Left cardiac atrium (tissue), 4 donors: ENCODE results near the gene FCGR3B. TPM values are rescaled to one million over a fixed set of nuclear protein-coding genes. Genes with fewer than 3 reads are reported as not detected.
A peak's percentile ranks its signal among the peaks of the same experiment; 100 is the strongest.
"Not testable (repeated sequence)": the region's sequence is repeated elsewhere in the genome, so short reads cannot be mapped to it uniquely, and the experiment has no call there.

ENCODE experiments used
- ATAC-seq, 2 donors: fragments of 200-7000 bp; cut with Tn5 transposase; one replicate each; pipeline ENCODE4 v1.9.1; 2020; ENCODE audit warnings: mild to moderate bottlenecking in 2 of 2, moderate library complexity in 2 of 2
- DNase-seq: peaks from one replicate; pipeline ENCODE4 v3.0.0-alpha.2; 2020
- intact Hi-C, 2 donors: fragments of 100-400 bp; cut with DNase I; formaldehyde crosslinking; loops; one replicate each; pipeline versions ENCODE4 v1.14.1 to v1.15.1; 2022 to 2023
- total RNA-seq, 2 donors: library from RNA; stranded (reverse); fragmentation: NEBNext Ultra II Directional; extraction: Animal tissue kit (Norgen Biotek cat#: 25700); gene quantifications; one replicate each; pipeline ENCODE4 v1.2.1, GENCODE V29; 2021
- donor health status: DM: no; HTN: yes; CAD: no.
- donor health status: DM: no; HTN: yes; CAD: no; lungs with severe emphysema.
- donor health status: DM: yes; HTN: yes; CAD: no.
- donor health status: Dilated cardiomyopathy.

FCGR3B gene
- total RNA-seq, 2 donors from 2014 or later, result 2.4 to 6.1 TPM

DNA sequence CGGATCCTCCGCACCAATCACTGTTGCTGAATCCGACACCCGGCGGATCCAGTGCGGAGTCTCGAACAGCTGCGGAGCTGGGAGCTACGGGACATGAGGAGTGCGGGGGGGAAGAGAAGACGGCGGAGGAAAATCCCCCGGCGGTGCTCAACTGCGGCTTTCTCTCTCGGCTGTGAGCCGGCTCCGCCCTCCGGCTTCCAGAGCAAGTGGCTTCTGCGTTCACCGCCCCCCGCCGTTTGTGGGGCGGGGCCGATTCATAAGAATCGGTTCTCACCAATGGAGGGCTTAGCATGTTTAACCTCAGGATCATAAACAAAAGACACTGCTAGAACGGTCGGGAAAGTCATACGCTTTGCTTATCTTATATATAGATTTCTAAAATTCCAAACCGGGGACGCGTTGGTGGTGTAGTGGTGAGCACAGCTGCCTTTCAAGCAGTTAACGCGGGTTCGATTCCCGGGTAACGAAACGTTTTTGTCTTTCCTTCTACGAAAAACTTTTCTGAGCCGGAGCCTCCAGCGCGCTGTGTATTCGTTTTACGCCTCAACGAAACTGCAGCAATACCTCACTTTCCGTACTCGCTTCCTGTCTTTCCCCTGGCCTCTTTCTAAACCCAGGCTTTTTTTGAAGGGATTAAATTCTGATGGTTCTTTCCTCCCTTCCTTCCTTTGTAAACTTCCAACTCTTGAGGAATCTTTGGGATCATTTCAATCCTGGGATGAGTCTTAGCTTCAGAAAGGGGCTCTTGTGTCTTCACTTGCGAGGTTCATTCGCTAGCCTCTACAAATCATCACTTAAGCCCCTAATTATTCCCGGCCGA lies 18.4 kb downstream of the FCGR3B start:
- intact Hi-C loops, result not testable (repeated sequence)
- peak; percentile 96 for DNase-seq
- peak; percentile 97 to 98 for ATAC-seq

DNA sequence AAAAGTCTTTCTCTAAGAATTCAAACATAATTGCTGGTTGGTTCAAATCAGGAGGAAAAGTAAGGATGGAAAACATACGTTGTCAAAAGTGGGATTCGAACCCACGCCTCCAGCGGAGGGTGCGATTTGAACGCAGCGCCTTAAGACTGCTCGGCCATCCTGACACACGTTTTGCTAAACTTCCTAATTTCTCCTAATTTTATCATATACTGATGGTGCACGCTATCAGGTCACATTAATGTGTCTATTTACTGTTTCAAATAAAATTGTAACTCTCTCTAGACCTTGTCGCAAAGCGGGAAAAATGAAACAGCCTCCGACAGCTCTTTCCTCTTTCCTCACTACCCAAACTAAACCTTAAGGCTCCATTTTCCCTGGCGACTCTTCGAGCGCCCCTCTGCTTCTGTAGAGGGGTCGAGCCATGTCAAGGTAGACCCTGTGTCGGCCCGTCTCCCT lies 19.1 kb downstream of the FCGR3B start:
- DNase-seq, intact Hi-C loops, ATAC-seq: not testable (repeated sequence)

- DNase-seq, ATAC-seq, intact Hi-C loops: not testable (repeated sequence)
Measured at GRCh38 chr1:161610198-161610597, 20.8 kb downstream of the FCGR3B start.

- intact Hi-C loops, ATAC-seq, DNase-seq: not testable (repeated sequence)
Measured at GRCh38 chr1:161606541-161607336, 24.2 kb downstream of the FCGR3B start.

- DNase-seq, result peak; percentile 75
- peak; percentile 81 to 95 for ATAC-seq
- intact Hi-C loops, result not testable (repeated sequence)
Measured at GRCh38 chr1:161605762-161606540, 25.0 kb downstream of the FCGR3B start.

DNA sequence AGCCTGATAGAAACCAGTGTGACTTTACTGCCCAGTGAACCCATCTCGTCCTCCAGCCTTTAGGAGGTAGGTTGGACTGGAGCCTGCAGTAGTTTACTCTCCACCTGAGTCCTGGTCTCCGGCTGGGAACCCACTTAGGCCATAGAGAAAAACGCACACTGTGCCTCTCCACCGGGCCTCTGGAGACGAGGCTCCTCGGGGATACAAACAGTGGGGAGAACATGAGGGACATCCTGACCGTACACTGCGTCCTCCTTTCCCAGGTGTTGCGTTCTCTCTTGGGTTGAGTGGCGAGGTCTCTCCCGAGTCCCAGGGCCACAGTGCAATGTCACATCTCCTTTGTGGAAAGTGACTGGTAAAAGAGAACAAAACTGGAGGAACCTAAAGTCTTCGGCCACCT lies 26.0 kb downstream of the FCGR3B start:
- intact Hi-C loops, DNase-seq, ATAC-seq: not testable (repeated sequence)

DNA sequence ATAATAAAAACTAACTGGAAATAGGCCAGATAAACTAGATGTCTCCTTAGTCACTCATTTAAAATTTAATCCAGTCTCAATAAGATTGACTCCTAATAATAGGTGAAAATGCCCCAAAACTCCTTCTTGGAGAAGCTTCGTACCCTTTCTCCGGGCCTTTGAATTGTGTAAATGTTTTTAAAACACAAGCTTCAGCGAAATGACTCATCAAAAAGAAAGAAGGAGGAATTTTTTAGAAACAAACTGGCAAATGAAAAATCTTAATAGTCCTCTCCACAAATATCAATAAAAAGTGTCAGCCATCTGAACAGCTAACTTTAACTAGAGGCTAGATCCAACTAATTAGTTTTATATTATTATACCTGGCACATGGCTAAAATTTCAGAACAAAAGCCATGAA lies 33.9 kb downstream of the FCGR3B start:
- ATAC-seq, intact Hi-C loops, DNase-seq: not testable (repeated sequence)

GRCh38 chr1:161595583-161595982 lies 35.4 kb downstream of the FCGR3B start:
- DNase-seq, ATAC-seq, intact Hi-C loops: not testable (repeated sequence)

DNA sequence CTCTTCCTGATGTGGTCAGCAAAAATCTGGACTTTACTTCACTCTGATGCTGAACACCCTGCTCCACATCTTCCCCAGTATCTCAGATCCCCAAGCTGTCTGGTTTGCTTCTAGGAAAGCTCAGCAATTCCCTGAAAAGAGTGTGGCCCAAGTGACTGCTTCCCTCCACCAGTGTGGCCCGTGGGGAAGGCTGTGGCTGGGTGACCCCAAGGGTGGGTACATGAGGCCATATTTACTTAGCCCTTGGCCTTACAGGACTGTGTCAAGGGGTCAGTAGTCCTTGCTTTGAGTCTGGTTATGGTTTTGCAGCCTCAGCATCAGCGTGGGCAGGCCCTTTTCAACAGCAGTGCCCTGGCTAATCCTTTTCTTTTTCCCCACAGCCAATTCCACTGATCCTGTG lies 35.8 kb downstream of the FCGR3B start:
- DNase-seq, intact Hi-C loops: not testable (repeated sequence)
- peak in 1 of 2 donors; percentile 19 for ATAC-seq

DNA sequence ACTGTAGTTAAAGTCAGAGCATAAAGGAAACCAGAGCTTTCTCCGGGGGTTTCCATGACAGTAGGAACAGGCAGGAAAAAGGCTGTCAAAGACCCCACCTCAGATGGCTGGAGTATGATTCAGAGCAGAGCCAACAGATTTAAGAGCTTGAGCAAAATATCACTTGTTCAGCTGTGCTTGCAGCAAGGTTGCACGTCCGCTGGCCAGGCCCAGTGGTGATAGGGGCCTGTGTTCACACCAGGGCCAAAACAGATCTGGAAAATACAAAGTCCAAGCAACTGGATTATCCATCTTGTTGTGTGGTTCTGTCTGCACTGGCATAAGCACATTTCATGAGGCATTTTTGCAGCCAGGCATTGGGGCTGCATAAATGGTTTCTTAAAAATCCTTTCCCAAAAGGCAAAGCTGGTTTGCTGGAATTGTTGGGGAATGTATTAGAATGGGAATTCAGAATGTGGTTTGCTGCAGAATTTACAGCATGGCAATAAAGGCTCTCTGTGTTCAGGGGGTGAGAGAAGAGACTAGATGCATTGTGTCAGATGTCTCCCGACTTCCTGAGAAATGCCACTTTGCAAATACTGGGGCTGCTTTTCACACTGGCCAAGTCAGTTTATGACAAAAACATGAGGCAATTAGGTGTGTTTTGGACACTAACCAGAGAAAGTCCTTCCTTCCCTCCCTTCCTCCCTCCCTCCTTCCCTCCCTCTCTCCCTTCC lies 36.5 kb downstream of the FCGR3B start:
- ATAC-seq, DNase-seq, intact Hi-C loops: not testable (repeated sequence)

- DNase-seq, ATAC-seq, intact Hi-C loops: not testable (repeated sequence)
Measured at GRCh38 chr1:161593092-161593755, 37.8 kb downstream of the FCGR3B start.

GRCh38 chr1:161592586-161592985 lies 38.4 kb downstream of the FCGR3B start:
- DNase-seq, ATAC-seq, intact Hi-C loops: not testable (repeated sequence)

- intact Hi-C loops, DNase-seq, ATAC-seq: not testable (repeated sequence)
Measured at GRCh38 chr1:161589920-161590319, 41.1 kb downstream of the FCGR3B start.

DNA sequence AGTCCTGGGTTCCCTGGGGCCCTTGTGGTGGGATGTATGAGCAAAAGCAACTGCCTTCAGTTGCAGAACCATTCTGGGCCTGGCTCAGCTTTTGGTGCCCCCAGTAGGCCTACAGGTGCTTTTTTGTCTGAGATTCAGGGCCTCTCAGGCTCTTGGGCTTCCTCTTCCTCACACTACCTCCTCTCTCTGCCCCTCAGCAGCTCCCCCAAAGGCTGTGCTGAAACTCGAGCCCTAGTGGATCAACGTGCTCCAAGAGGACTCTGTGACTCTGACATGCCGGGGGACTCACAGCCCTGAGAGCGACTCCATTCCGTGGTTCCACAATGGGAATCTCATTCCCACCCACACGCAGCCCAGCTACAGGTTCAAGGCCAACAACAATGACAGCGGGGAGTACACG lies 41.6 kb downstream of the FCGR3B start:
- DNase-seq, result not testable (repeated sequence)

DNA sequence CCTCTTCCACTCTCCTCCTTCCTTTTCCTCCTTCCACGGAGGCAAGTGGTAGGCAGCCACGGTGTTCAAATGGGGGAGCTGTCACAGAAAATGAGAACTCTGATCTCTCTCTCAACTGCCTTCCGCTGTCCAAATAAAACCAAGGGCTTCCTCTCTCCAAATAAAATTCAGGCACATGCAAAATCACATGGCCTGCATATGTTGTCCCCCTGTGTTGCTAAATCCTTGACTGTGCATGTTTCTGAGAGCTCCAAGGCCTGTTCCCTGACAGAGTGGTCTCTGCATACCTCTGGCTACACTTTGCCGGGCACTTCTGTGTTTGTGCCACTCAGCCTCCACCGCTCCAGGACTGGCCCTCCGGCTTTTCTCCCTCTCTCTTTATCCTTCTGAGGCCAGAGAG lies 42.4 kb downstream of the FCGR3B start:
- ATAC-seq, DNase-seq, intact Hi-C loops: not testable (repeated sequence)

More for the DNA sequence above, 41.6 kb downstream of the FCGR3B start:
- intact Hi-C loops, ATAC-seq: not testable (repeated sequence)

- DNase-seq, intact Hi-C loops, ATAC-seq: not testable (repeated sequence)
Measured at GRCh38 chr1:161582882-161583281, 48.1 kb downstream of the FCGR3B start.

DNA sequence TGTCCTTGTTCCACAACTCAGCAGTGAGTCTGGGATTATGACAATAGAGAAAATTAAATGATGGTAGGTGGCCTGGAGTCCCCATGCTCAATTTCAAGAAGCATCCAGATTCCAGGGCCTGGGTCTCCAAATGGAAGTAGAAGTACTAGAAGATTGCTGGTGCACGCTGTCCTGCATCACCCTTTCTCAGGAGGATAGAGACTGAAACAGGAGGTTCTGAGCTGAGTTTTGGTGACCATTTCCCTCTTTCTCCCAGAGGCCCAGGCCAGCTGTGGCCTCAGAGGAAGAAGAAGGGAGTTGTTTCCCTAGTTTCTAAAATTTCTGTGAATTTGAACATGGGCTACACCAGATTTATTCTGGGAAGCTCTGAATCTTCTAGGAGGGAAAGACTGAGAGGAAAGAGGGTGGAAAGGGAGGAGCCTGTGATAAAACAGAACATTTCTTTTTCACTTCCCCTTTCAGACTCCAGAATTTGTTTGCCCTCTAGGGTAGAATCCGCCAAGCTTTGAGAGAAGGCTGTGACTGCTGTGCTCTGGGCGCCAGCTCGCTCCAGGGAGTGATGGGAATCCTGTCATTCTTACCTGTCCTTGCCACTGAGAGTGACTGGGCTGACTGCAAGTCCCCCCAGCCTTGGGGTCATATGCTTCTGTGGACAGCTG lies 50.0 kb downstream of the FCGR3B start:
- intact Hi-C loops, DNase-seq: not testable (repeated sequence)
- peak; percentile 38 to 62 for ATAC-seq
